Hepatocyte (in vitro differentiated cells): ENCODE results near the gene ZNF195.
"Not testable (repeated sequence)": the region's sequence is repeated elsewhere in the genome, so short reads cannot be mapped to it uniquely, and the experiment has no call there.

Experiments used
- CTCF ChIP-seq: fragments of 200-600 bp; sonication (generic); IDR thresholded peaks from 2 replicates; pipeline ENCODE4 v1.5.1; 2016; ENCODE audit warnings: antibody characterized with exemption, mild to moderate bottlenecking; ENCODE audit not compliant: poor library complexity
- EZH2 ChIP-seq: fragments of 200-600 bp; sonication (generic); IDR thresholded peaks from 2 replicates; pipeline ENCODE4 v1.6.1; 2016; ENCODE audit warnings: antibody characterized with exemption, mild to moderate bottlenecking, borderline replicate concordance
- EZH2phosphoT487 ChIP-seq: fragments of 200-600 bp; sonication (generic); IDR thresholded peaks from one replicate; pipeline ENCODE4 v1.6.1; 2018; ENCODE audit warnings: antibody characterized with exemption, mild to moderate bottlenecking, low read depth, moderate library complexity; ENCODE audit not compliant: unreplicated experiment, severe bottlenecking

- TF ChIP-seq CTCF, EZH2phosphoT487, EZH2: not testable (repeated sequence)
Observed at GRCh38 chr11:3326450-3326849, 52.5 kb downstream of the ZNF195 start.
